B cell (primary cell): Measurements from ENCODE around the gene PISD. TPM values are rescaled to one million over a fixed set of nuclear protein-coding genes. Genes with fewer than 3 reads are reported as not detected.

ENCODE experiments used
- ATAC-seq: fragments of 200-7000 bp; cut with Tn5 transposase; one replicate; pipeline ENCODE4 v1.10.0; 2021; ENCODE audit warnings: low read depth, mild to moderate bottlenecking, moderate number of reproducible peaks, moderate library complexity
- CTCF ChIA-PET: fragments of 350-600 bp; sonication (Branson Sonifier 250); formaldehyde crosslinking; loops from one replicate; lab custom pipeline; 2021; ENCODE audit warnings: antibody characterized with exemption, inconsistent platforms; lab: Charles Lee
- POLR2A ChIA-PET: fragments of 350-600 bp; sonication (Branson Sonifier 250); formaldehyde crosslinking; loops from one replicate; lab custom pipeline; 2021; ENCODE audit warnings: antibody characterized with exemption; lab: Charles Lee
- DNase-seq: peaks from one replicate; pipeline ENCODE4 v3.0.0; 2013
- H2AFZ ChIP-seq: 2 replicates; pipeline ENCODE4 v1.6.1; 2012; ENCODE audit warnings: mild to moderate bottlenecking, low read depth, low read length; ENCODE audit not compliant: insufficient read depth, poor library complexity, severe bottlenecking
- H3K27ac ChIP-seq, 2 donors: 1 replicate in 1 of 2; 2 replicates in 1 of 2; pipeline ENCODE4 v1.5.1; 2012 to 2013; ENCODE audit warnings: low read length in 2 of 2, mild to moderate bottlenecking in 2 of 2, moderate library complexity in 1 of 2
- H3K27me3 ChIP-seq, 4 experiments: fragments of 200-600 bp in 1 of 4; sonication (generic) in 1 of 4; replicated peaks in 1 of 4; 1 replicate in 2 of 4; 2 replicates in 2 of 4; pipeline versions ENCODE4 v1.6.1 to v1.7.0; 2013 to 2016; ENCODE audit warnings: low read length in 3 of 4, mild to moderate bottlenecking in 2 of 4, mixed read lengths in 1 of 4, moderate library complexity in 1 of 4; ENCODE audit not compliant: insufficient read depth in 4 of 4, control insufficient read depth in 3 of 4; ENCODE audit errors: control extremely low read depth in 1 of 4
- H3K36me3 ChIP-seq, 2 experiments: replicated peaks in 1 of 2; 1 replicate in 1 of 2; 2 replicates in 1 of 2; pipeline versions ENCODE4 v1.6.1 to v1.7.1; 2013; ENCODE audit warnings: low read length in 1 of 2; ENCODE audit not compliant: insufficient read depth in 2 of 2, control insufficient read depth in 1 of 2; ENCODE audit errors: control extremely low read depth in 1 of 2, extremely low read depth in 1 of 2
- H3K4me1 ChIP-seq, 2 donors: fragments of 200-600 bp in 1 of 2; sonication (generic) in 1 of 2; 1 replicate in 1 of 2; 2 replicates in 1 of 2; pipeline versions ENCODE4 v1.5.1 to v1.6.1; 2013 to 2017; ENCODE audit warnings: low read length in 2 of 2; ENCODE audit not compliant: control insufficient read depth in 2 of 2, insufficient read depth in 2 of 2
- H3K4me2 ChIP-seq: replicated peaks from 2 replicates; pipeline ENCODE3; 2012; ENCODE audit warnings: mild to moderate bottlenecking, low read depth, low read length; ENCODE audit not compliant: poor library complexity, severe bottlenecking
- H3K4me3 ChIP-seq, 5 experiments: fragments of 200-600 bp in 1 of 5; sonication (generic) in 1 of 5; 1 replicate in 3 of 5; 2 replicates in 2 of 5; pipeline versions ENCODE4 v1.5.1 to v1.7.0; 2011 to 2016; ENCODE audit warnings: low read length in 4 of 5, mild to moderate bottlenecking in 4 of 5, low read depth in 2 of 5, control low read depth in 1 of 5, moderate library complexity in 1 of 5; ENCODE audit not compliant: insufficient read depth in 1 of 5; ENCODE audit errors: control extremely low read depth in 1 of 5, extremely low read depth in 1 of 5
- H3K79me2 ChIP-seq: fragments of 200-600 bp; sonication (generic); one replicate; pipeline ENCODE4 v1.6.0; 2016; ENCODE audit warnings: low read length; ENCODE audit not compliant: control insufficient read depth, insufficient read depth
- H3K9ac ChIP-seq: fragments of 200-600 bp; sonication (generic); 2 replicates; pipeline ENCODE4 v1.6.1; 2017; ENCODE audit warnings: mild to moderate bottlenecking, low read length, moderate library complexity
- H3K9me3 ChIP-seq, 3 donors: one replicate each; pipeline versions ENCODE4 v1.6.1 to v1.7.1; 2013; ENCODE audit warnings: low read length in 2 of 3; ENCODE audit not compliant: control insufficient read depth in 2 of 3, insufficient read depth in 1 of 3; ENCODE audit errors: control extremely low read depth in 1 of 3
- H4K20me1 ChIP-seq: 2 replicates; pipeline ENCODE4 v1.6.0; 2012; ENCODE audit warnings: mild to moderate bottlenecking, low read length; ENCODE audit not compliant: insufficient read depth, control insufficient read depth, poor library complexity, severe bottlenecking
- H3K27ac Mint-ChIP-seq: one replicate; pipeline ENCODE4 v1.8.0; 2021; ENCODE audit warnings: mixed read lengths
- H3K27me3 Mint-ChIP-seq: one replicate; pipeline ENCODE4 v1.8.0; 2021; ENCODE audit warnings: mixed read lengths
- H3K4me1 Mint-ChIP-seq: one replicate; pipeline ENCODE4 v1.8.0; 2021; ENCODE audit warnings: mixed read lengths
- H3K4me3 Mint-ChIP-seq: one replicate; pipeline ENCODE4 v1.8.0; 2021; ENCODE audit warnings: mixed read lengths
- H3K9me3 Mint-ChIP-seq: one replicate; pipeline ENCODE4 v1.8.0; 2022; ENCODE audit warnings: mixed read lengths; ENCODE audit not compliant: insufficient read depth
- CTCF ChIP-seq: fragments of 200-600 bp; IDR thresholded peaks from one replicate; pipeline ENCODE4 v1.8.0; 2022; ENCODE audit warnings: antibody characterized with exemption, mild to moderate bottlenecking
- EZH2 ChIP-seq: IDR thresholded peaks from 2 replicates; pipeline ENCODE4 v1.6.1; 2012; ENCODE audit warnings: borderline replicate concordance, low read depth, mild to moderate bottlenecking, moderate library complexity, low read length; ENCODE audit not compliant: insufficient read depth, poor library complexity, severe bottlenecking
- WGBS: methylation state at CpG from one replicate; pipeline ENCODE4 v1.1.5; 2013; ENCODE audit warnings: missing lambda C conversion rate; ENCODE audit not compliant: insufficient coverage; 5-methylcytosine and 5-hydroxymethylcytosine counted together
- intact Hi-C: fragments of 100-400 bp; cut with micrococcal nuclease; formaldehyde crosslinking; loops from one replicate; pipeline ENCODE4 v1.10.0; 2022
- polyA plus RNA-seq: library from polyadenylated mRNA; depleted of rRNA; stranded (reverse); fragments of >200 nt; gene quantifications from 2 replicates; pipeline ENCODE4 v1.2.3, GENCODE V29; 2012
- total RNA-seq, 2 donors: library from RNA; stranded (reverse); fragments of 120-200 nt in 1 of 2; gene quantifications; 1 replicate in 1 of 2; 2 replicates in 1 of 2; pipeline versions ENCODE4 v1.2.3 to v1.2.4, GENCODE V29; 2013 to 2022

Gene PISD
- total and polyA plus RNA-seq, 2 donors (not counting 1 experiment from before 2014, with no cell fraction given), result 35.6 to 52.5 TPM

GRCh38 chr22:31604746-31605705 is 57.0 kb downstream of the PISD start:
- CTCF ChIA-PET, result interaction anchor here (1.4 kb wide), 1 partner anchor 29 kb away, joined by 3 read pairs; no protein-coding TSS in a partner anchor
- no peaks in the 10 kb centered on the region for H3K27me3 Mint-ChIP-seq
- intact Hi-C loops, result no loop called here
- Histone ChIP-seq H3K4me3 (no peak overlapping the region), H3K79me2 (no peaks in the 10 kb centered on the region), H3K9me3 (no peaks in the 10 kb centered on the region), H3K4me2 (no peak overlapping the region), H3K27me3 (no peaks in the 10 kb centered on the region), H4K20me1 (no peaks in the 10 kb centered on the region), H3K9ac (no peak overlapping the region), H3K36me3 (peaks cover 0 to 47% of the 10 kb centered on the region in 2 experiments), H2AFZ (no peak overlapping the region), H3K27ac (no peak overlapping the region), H3K4me1 (no peaks in the 10 kb centered on the region)
- no peak for ATAC-seq
- H3K4me3 Mint-ChIP-seq, result no peak overlapping the region
- no peaks in the 10 kb centered on the region for H3K4me1 Mint-ChIP-seq
- TF ChIP-seq CTCF (no peak), EZH2 (no peak)
- DNase-seq, result no peak
- 89% methylated on average over 16 of the region's 17 CpGs for WGBS
- POLR2A ChIA-PET, result no interaction called here
- no peaks in the 10 kb centered on the region for H3K9me3 Mint-ChIP-seq
- H3K27ac Mint-ChIP-seq, result no peak overlapping the region

- Histone ChIP-seq H3K27ac (no peak overlapping the region), H3K4me2 (no peak overlapping the region), H3K4me3 (no peak overlapping the region), H4K20me1 (no peaks in the 10 kb centered on the region), H3K79me2 (no peaks in the 10 kb centered on the region), H2AFZ (no peak overlapping the region), H3K27me3 (no peaks in the 10 kb centered on the region), H3K36me3 (peaks cover 0 to 47% of the 10 kb centered on the region in 2 experiments), H3K4me1 (no peaks in the 10 kb centered on the region), H3K9me3 (no peaks in the 10 kb centered on the region), H3K9ac (no peak overlapping the region)
- ChIA-PET CTCF (interaction anchor here (0.6 to 1.4 kb wide), 2 partner anchors 30 to 345 kb away, joined by 3 read pairs; no protein-coding TSS in a partner anchor), POLR2A (no interaction called here)
- Mint-ChIP-seq H3K4me3 (no peak overlapping the region), H3K27ac (no peak overlapping the region), H3K27me3 (no peaks in the 10 kb centered on the region), H3K9me3 (no peaks in the 10 kb centered on the region), H3K4me1 (no peaks in the 10 kb centered on the region)
- TF ChIP-seq CTCF, result no peak
- TF ChIP-seq EZH2, result no peak
- intact Hi-C loops, result no loop called here
- DNase-seq, result no peak
- 93% methylated on average over 3 of the region's 14 CpGs for WGBS
- no peak for ATAC-seq
These were observed 57.8 kb downstream of the PISD start for GRCh38 chr22:31604137-31604705.
